Measurements from ENCODE around the gene SLC44A4. TPM values are rescaled to one million over a fixed set of nuclear protein-coding genes. Genes with fewer than 3 reads are reported as not detected.

Gene SLC44A4
- polyA plus RNA-seq, 1 of the 3 experiments (the other 2 are of a cell fraction) = 0.26 TPM

DNA sequence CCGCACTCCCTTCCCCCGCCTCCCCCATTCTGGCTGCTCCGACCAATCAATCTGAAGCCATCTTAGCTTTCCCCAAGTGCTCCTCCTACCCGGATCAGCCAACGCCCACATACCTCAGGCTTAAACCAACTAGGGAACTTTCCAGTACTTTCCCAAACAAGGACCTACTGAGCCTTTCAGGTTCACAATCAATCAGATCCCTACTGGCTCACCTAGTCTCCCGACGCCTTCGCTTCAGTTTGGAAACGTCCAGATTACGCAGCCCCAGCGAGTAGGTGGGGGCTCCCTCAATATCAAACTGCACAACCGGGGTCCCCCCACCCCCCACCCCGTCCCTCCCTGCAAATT, 64.1 kb downstream of the SLC44A4 start:
- peak overlapping the region; percentile 62 to 79 for H3K4me3 ChIP-seq (ENCODE audit: low read depth in 2 of 2, low read length in 1 of 2)

DNA sequence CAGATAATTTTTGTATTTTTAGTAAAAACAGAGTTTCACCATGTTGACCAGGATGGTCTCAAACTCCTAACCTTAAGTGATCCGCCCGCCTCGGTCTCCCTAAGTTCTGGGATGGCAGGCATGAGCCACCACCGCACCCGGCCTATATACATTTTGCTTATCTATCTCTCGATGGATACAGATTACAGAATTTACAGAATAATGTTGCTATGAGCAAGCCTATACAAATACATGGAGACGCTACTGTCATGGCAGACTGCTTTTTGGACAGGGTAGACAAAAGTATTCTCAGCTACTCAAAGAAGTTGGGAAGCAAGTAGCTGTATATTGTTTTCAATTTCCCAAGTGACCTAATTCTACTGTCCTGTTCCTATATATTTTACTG, 65.3 kb downstream of the SLC44A4 start:
- no peak overlapping the region for H3K4me2 ChIP-seq
- peaks cover 4 to 6% of the 10 kb centered on the region in 2 experiments; a peak in 2 of 4 replicates for H3K4me1 ChIP-seq (ENCODE audit: control insufficient read depth in 1 of 2, insufficient read depth in 2 of 2, low read depth in 1 of 2, low read length in 1 of 2)
- peak overlapping the region; percentile 71; the same call in 1 of the 2 replicates for H2AFZ ChIP-seq (ENCODE audit: low read depth)
- peak overlapping the region; percentile 34; the same call in 1 of the 2 replicates for H3K9ac ChIP-seq
- H4K20me1 ChIP-seq (ENCODE audit: insufficient read depth) = no peaks in the 10 kb centered on the region
- no peaks in the 10 kb centered on the region for H3K9me2 ChIP-seq
- H3K79me2 ChIP-seq (ENCODE audit: insufficient read depth) = peaks cover 7% of the 10 kb centered on the region; the same call in 1 of the 2 replicates
- ChIA-PET POLR2A (interaction anchor here (1.4 to 2.2 kb wide), 3 partner anchors 14 to 84 kb away, joined by 5 to 9 read pairs (median 6); partner anchors contain the start of genes DDAH2 and HSPA1B), CTCF (interaction anchor here (0.8 to 4.5 kb wide), 7 partner anchors 17 to 125 kb away, joined by 3 to 27 read pairs (median 3); partner anchors contain the start of gene VARS1)
- H3K9me3 ChIP-seq = no peaks in the 10 kb centered on the region
- H3K36me3 ChIP-seq (replicated peaks in 1 of 2; ENCODE audit: control insufficient read depth in 1 of 2, insufficient read depth in 2 of 2, low read length in 1 of 2) = no peaks in the 10 kb centered on the region
- H3K27me3 ChIP-seq (ENCODE audit: insufficient read depth) = no peaks in the 10 kb centered on the region
- peak overlapping the region; percentile 47 to 98; a peak in 2 of 4 replicates for H3K27ac ChIP-seq (ENCODE audit: low read depth in 2 of 2, low read length in 1 of 2)
- no peak for DNase-seq
- H3F3A ChIP-seq (replicated peaks; ENCODE audit: insufficient read depth) = peaks cover 11% of the 10 kb centered on the region
- 94% methylated on average over 7 of the region's 7 CpGs for WGBS (ENCODE audit: low lambda C conversion rate)
- H3K4me3 ChIP-seq (ENCODE audit: low read depth in 2 of 2, low read length in 1 of 2) = no peak overlapping the region
- TF ChIP-seq SIN3A (IDR thresholded peaks at IDR 0.05; ENCODE audit: borderline replicate concordance, low read depth, low read length) = no peak
- no peak for TF ChIP-seq TEAD4 (IDR thresholded peaks at IDR 0.05; ENCODE audit: borderline replicate concordance, insufficient read depth)
- TF ChIP-seq FOXJ3 (CRISPR knock-in tag; IDR thresholded peaks at IDR 0.05) = no peak
- TF ChIP-seq FOSL2 (IDR thresholded peaks at IDR 0.05; ENCODE audit: borderline replicate concordance, low read depth) = no peak
- no peak for TF ChIP-seq NFIC (IDR thresholded peaks at IDR 0.05; ENCODE audit: borderline replicate concordance)
- TF ChIP-seq JUND (IDR thresholded peaks at IDR 0.05) = no peak
- TF ChIP-seq RCOR1 (IDR thresholded peaks at IDR 0.05; ENCODE audit: low read length) = no peak
- TF ChIP-seq RXRA (IDR thresholded peaks at IDR 0.05; ENCODE audit: borderline replicate concordance, low read depth) = no peak
- no peak for TF ChIP-seq FOXM1 (IDR thresholded peaks at IDR 0.05; ENCODE audit: low read depth)
- no peak for TF ChIP-seq RFX5 (IDR thresholded peaks at IDR 0.05; ENCODE audit: low read length)
- TF ChIP-seq ELF1 (IDR thresholded peaks at IDR 0.05) = no peak
- no peak for TF ChIP-seq EP300 (IDR thresholded peaks at IDR 0.05; ENCODE audit: borderline replicate concordance in 1 of 2, low read depth in 1 of 2, low read length in 1 of 2)
- no peak for TF ChIP-seq SMC3 (IDR thresholded peaks at IDR 0.05; ENCODE audit: low read depth, low read length)
- TF ChIP-seq YY1 (IDR thresholded peaks at IDR 0.05; ENCODE audit: low read depth) = no peak
- TF ChIP-seq TCF12 (IDR thresholded peaks at IDR 0.05) = no peak
- no peak for TF ChIP-seq MXI1 (IDR thresholded peaks at IDR 0.05; ENCODE audit: low read depth, low read length)
- TF ChIP-seq, protein P1, sequence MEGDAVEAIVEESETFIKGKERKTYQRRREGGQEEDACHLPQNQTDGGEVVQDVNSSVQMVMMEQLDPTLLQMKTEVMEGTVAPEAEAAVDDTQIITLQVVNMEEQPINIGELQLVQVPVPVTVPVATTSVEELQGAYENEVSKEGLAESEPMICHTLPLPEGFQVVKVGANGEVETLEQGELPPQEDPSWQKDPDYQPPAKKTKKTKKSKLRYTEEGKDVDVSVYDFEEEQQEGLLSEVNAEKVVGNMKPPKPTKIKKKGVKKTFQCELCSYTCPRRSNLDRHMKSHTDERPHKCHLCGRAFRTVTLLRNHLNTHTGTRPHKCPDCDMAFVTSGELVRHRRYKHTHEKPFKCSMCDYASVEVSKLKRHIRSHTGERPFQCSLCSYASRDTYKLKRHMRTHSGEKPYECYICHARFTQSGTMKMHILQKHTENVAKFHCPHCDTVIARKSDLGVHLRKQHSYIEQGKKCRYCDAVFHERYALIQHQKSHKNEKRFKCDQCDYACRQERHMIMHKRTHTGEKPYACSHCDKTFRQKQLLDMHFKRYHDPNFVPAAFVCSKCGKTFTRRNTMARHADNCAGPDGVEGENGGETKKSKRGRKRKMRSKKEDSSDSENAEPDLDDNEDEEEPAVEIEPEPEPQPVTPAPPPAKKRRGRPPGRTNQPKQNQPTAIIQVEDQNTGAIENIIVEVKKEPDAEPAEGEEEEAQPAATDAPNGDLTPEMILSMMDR (IDR thresholded peaks at IDR 0.05) = no peak

More for the DNA sequence above, 64.1 kb downstream of the SLC44A4 start:
- ChIA-PET POLR2A (interaction anchor here (0.7 to 2.2 kb wide), 13 partner anchors 8 to 314 kb away, joined by 3 to 10 read pairs (median 4); partner anchors contain the start of genes ATF6B, DDAH2, EHMT2 and HSPA1B), CTCF (interaction anchor here (0.6 to 4.5 kb wide), 5 partner anchors 16 to 126 kb away, joined by 3 to 27 read pairs (median 7); partner anchors contain the start of gene VARS1)
- no peaks in the 10 kb centered on the region for H3K9me2 ChIP-seq
- no peaks in the 10 kb centered on the region for H3K27me3 ChIP-seq (ENCODE audit: insufficient read depth)
- H3K9me3 ChIP-seq = no peaks in the 10 kb centered on the region
- peak overlapping the region; percentile 97 for H3K4me2 ChIP-seq
- peaks cover 10% of the 10 kb centered on the region for H3K79me2 ChIP-seq (ENCODE audit: insufficient read depth)
- no peaks in the 10 kb centered on the region for H4K20me1 ChIP-seq (ENCODE audit: insufficient read depth)
- H3K36me3 ChIP-seq (replicated peaks in 1 of 2; ENCODE audit: control insufficient read depth in 1 of 2, insufficient read depth in 2 of 2, low read length in 1 of 2) = no peaks in the 10 kb centered on the region
- no peak for DNase-seq
- peaks cover 11% of the 10 kb centered on the region for H3F3A ChIP-seq (replicated peaks; ENCODE audit: insufficient read depth)
- H2AFZ ChIP-seq (ENCODE audit: low read depth) = peak overlapping the region; percentile 68
- H3K4me1 ChIP-seq (ENCODE audit: control insufficient read depth in 1 of 2, insufficient read depth in 2 of 2, low read depth in 1 of 2, low read length in 1 of 2) = peaks cover 4 to 6% of the 10 kb centered on the region in 2 experiments; a peak in 2 of 4 replicates
- WGBS (ENCODE audit: low lambda C conversion rate) = under 1% methylated on average over 13 of the region's 13 CpGs
- peak overlapping the region; percentile 98 for H3K27ac ChIP-seq (ENCODE audit: low read depth in 2 of 2, low read length in 1 of 2)
- peak overlapping the region; percentile 74; the same call in 1 of the 2 replicates for H3K9ac ChIP-seq
- TF ChIP-seq, protein P2, sequence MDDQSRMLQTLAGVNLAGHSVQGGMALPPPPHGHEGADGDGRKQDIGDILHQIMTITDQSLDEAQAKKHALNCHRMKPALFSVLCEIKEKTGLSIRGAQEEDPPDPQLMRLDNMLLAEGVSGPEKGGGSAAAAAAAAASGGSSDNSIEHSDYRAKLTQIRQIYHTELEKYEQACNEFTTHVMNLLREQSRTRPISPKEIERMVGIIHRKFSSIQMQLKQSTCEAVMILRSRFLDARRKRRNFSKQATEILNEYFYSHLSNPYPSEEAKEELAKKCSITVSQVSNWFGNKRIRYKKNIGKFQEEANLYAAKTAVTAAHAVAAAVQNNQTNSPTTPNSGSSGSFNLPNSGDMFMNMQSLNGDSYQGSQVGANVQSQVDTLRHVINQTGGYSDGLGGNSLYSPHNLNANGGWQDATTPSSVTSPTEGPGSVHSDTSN (IDR thresholded peaks at IDR 0.05) = peak; percentile 50
- TF ChIP-seq, protein P3, sequence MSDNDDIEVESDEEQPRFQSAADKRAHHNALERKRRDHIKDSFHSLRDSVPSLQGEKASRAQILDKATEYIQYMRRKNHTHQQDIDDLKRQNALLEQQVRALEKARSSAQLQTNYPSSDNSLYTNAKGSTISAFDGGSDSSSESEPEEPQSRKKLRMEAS (IDR thresholded peaks at IDR 0.05; ENCODE audit: low read depth) = no peak; the same call in 1 of the 2 replicates
- TF ChIP-seq POLR2AphosphoS5 (IDR thresholded peaks at IDR 0.05; ENCODE audit: low read depth, low read length) (peak; percentile 66; the same call in 1 of the 2 replicates), CHD2 (IDR thresholded peaks at IDR 0.05; ENCODE audit: low read length, partially characterized antibody) (peak; percentile 62), TEAD4 (IDR thresholded peaks at IDR 0.05; ENCODE audit: borderline replicate concordance, insufficient read depth) (0 out of 2 replicates have a peak, but pooled peaks have one; percentile 17), GABPA (IDR thresholded peaks at IDR 0.05; ENCODE audit: low read depth) (no peak), RFX5 (IDR thresholded peaks at IDR 0.05; ENCODE audit: low read length) (no peak), ELF1 (IDR thresholded peaks at IDR 0.05) (no peak), FOXJ3 (CRISPR knock-in tag; IDR thresholded peaks at IDR 0.05) (no peak), RXRA (IDR thresholded peaks at IDR 0.05; ENCODE audit: borderline replicate concordance, low read depth) (no peak), TAF1 (IDR thresholded peaks at IDR 0.05; ENCODE audit: borderline replicate concordance, low read depth, low read length) (peak; percentile 45; the same call in 1 of the 2 replicates), SIN3A (IDR thresholded peaks at IDR 0.05; ENCODE audit: borderline replicate concordance, low read depth, low read length) (peak; percentile 34; the same call in 1 of the 2 replicates)
- TF ChIP-seq, protein P4, sequence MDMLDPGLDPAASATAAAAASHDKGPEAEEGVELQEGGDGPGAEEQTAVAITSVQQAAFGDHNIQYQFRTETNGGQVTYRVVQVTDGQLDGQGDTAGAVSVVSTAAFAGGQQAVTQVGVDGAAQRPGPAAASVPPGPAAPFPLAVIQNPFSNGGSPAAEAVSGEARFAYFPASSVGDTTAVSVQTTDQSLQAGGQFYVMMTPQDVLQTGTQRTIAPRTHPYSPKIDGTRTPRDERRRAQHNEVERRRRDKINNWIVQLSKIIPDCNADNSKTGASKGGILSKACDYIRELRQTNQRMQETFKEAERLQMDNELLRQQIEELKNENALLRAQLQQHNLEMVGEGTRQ (IDR thresholded peaks at IDR 0.05; ENCODE audit: borderline replicate concordance, low read depth, low read length) = no peak
